ENCODE measurements around the gene DOCK3.
"Not testable (repeated sequence)": the region's sequence is repeated elsewhere in the genome, so short reads cannot be mapped to it uniquely, and the experiment has no call there.

Gene DOCK3

DNA sequence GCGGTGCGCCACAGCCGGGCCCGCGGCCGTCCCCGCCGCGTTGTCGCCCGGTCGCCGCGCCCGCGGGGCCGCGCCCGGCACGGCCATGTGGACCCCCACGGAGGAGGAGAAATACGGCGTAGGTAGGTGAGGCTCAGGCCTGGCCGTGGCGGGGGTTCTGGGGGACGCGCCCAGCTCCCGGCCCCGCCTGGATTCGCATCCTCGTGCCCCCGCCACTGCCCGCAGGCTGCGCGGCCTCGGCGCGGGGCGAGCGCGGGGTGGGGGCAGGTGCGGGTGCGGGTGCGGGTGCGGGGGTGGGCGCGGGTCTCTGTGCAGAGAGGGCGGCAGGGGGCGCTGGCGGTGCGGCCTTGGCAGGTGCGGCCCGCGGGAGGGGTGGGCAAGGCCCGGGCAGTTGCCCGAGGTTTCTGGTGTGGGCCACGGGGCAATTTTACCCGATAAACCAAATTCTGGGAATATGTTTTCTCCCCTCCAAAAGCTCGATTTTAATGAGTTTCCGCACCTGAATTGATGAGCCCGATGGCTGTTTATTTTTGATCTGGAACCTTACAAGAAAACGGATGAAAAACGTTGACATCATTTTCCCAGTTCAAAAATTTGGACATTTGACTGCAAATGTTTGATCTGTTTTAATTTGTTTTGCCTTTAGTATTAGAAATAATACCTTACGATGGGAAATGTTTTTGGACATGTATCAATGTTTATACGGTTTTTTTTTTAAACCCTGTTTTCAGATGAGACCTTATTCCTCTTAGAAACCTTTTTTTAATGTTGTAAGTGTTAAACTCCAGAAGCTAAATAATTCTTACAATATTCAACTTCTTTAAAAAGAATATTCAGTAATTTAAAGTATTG lies 678 bp downstream of the DOCK3 start:
- WGBS (ENCODE audit: extremely low coverage, insufficient coverage, low lambda C conversion rate) = no CpG with 5 or more reads among the region's 65 CpGs
- peak overlapping the region; percentile 52 for H3K18ac ChIP-seq (ENCODE audit: low read length)
- no peak overlapping the region for H2BK15ac ChIP-seq (replicated peaks; ENCODE audit: low read depth)
- peak; percentile 36 for DNase-seq
- peak overlapping the region; percentile 75 for H3K4me2 ChIP-seq (ENCODE audit: low read length)
- H3K4me1 ChIP-seq (ENCODE audit: control insufficient read depth, low read depth, low read length) = no peaks in the 10 kb centered on the region
- no peak overlapping the region for H2BK120ac ChIP-seq (ENCODE audit: low read depth, low read length)
- H3K79me2 ChIP-seq (ENCODE audit: control insufficient read depth, insufficient read depth, low read length) = no peaks in the 10 kb centered on the region
- peak overlapping the region; percentile 63 for H3K4ac ChIP-seq (ENCODE audit: low read depth, low read length)
- no peaks in the 10 kb centered on the region for H3K27me3 ChIP-seq (ENCODE audit: insufficient read depth, low read length, poor library complexity)
- peak overlapping the region; percentile 66 for H3K9ac ChIP-seq (ENCODE audit: low read length)
- H2AK5ac ChIP-seq (ENCODE audit: low read length) = no peak overlapping the region
- H3K79me1 ChIP-seq (ENCODE audit: low read length) = no peaks in the 10 kb centered on the region
- no peak overlapping the region for H2BK5ac ChIP-seq (ENCODE audit: low read length)
- peak overlapping the region; percentile 51 for H3K4me3 ChIP-seq (ENCODE audit: low read length)
- no peak overlapping the region for H4K5ac ChIP-seq (ENCODE audit: low read length)
- no peak overlapping the region for H3K23ac ChIP-seq (ENCODE audit: low read length)
- no peak overlapping the region for H4K8ac ChIP-seq (ENCODE audit: low read depth, low read length)
- no peaks in the 10 kb centered on the region for H3K36me3 ChIP-seq (ENCODE audit: control insufficient read depth, insufficient read depth, low read length)
- no peak overlapping the region for H3K27ac ChIP-seq (ENCODE audit: low read depth, low read length)
- H3K56ac ChIP-seq (ENCODE audit: low read length) = peak overlapping the region; percentile 87

DNA sequence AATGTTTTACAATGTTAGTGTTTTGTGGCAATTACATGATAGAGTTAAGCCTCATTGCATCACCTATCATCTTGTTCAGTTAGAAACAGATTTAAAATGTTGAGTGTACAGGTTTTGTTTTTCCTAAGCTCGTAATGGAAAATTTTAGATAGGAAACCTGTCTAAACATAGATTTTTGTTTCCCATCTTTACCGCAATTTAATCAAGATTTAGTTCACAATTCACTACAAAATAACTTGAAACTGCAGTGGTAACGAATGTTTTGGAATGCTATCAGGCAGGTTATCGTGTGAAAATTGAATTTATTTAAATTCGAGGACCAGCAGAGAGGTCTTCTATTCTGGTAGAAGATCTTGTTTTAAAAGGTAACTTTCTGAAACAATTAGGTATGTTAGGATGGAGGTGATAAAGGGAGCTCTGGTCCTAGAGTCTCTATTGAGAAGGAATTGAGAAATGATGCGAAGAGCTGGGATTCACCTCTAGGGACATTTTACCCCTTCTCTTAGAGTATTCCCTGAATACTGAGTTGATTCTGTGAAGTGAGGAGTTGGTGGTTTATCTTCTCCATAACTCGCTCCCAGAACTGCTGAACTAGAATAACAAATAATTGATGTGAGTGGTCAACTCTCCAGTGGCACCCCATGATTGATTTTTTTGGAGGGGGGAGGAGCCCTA lies 1.4 kb downstream of the DOCK3 start:
- H3K23ac ChIP-seq (ENCODE audit: low read length) = no peak overlapping the region
- no peak overlapping the region for H3K56ac ChIP-seq (ENCODE audit: low read length)
- H2AK5ac ChIP-seq (ENCODE audit: low read length) = no peak overlapping the region
- H3K4me1 ChIP-seq (ENCODE audit: control insufficient read depth, low read depth, low read length) = no peaks in the 10 kb centered on the region
- no peaks in the 10 kb centered on the region for H3K79me1 ChIP-seq (ENCODE audit: low read length)
- H2BK120ac ChIP-seq (ENCODE audit: low read depth, low read length) = no peak overlapping the region
- H4K5ac ChIP-seq (ENCODE audit: low read length) = no peak overlapping the region
- H2BK15ac ChIP-seq (replicated peaks; ENCODE audit: low read depth) = no peak overlapping the region
- no peak overlapping the region for H3K4me2 ChIP-seq (ENCODE audit: low read length)
- no peak for DNase-seq
- no peak overlapping the region for H4K8ac ChIP-seq (ENCODE audit: low read depth, low read length)
- no peak overlapping the region for H3K9ac ChIP-seq (ENCODE audit: low read length)
- no peak overlapping the region for H3K27ac ChIP-seq (ENCODE audit: low read depth, low read length)
- H3K4me3 ChIP-seq (ENCODE audit: low read length) = no peak overlapping the region
- H3K27me3 ChIP-seq (ENCODE audit: insufficient read depth, low read length, poor library complexity) = no peaks in the 10 kb centered on the region
- no peaks in the 10 kb centered on the region for H3K79me2 ChIP-seq (ENCODE audit: control insufficient read depth, insufficient read depth, low read length)
- H3K4ac ChIP-seq (ENCODE audit: low read depth, low read length) = no peak overlapping the region
- no CpG with 5 or more reads among the region's 7 CpGs for WGBS (ENCODE audit: extremely low coverage, insufficient coverage, low lambda C conversion rate)
- H2BK5ac ChIP-seq (ENCODE audit: low read length) = no peak overlapping the region
- H3K18ac ChIP-seq (ENCODE audit: low read length) = no peak overlapping the region
- H3K36me3 ChIP-seq (ENCODE audit: control insufficient read depth, insufficient read depth, low read length) = no peaks in the 10 kb centered on the region

DNA sequence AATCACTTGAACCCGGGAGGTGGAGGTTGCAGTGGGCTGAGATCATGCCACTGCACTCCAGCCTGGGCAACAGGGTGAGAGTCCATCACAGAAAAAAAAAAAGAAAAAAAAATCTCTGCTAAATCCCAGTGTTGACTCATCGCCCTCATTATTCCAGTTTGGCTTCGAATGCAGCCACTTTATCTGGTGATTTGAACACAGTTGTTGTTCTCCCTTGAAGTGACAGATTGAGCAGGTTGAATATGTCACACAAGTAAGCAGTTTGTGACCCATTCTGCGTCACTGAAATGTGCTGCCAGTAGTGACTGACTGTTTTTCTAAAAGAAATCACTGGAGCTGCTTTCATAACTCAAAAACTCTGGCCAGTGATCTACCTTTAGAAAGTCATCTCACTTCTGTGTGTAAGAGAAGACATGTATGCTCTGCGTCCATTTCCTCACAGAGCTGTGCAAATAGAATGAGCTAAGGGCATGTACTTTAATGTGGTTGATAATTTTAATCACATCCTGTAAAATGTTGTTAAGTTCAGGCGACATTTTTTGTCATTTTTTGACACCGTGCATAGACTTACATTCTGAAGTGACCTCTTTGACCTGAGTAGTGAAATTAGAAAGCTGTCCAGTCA lies 12.5 kb downstream of the DOCK3 start:
- Histone ChIP-seq H3K79me2 (ENCODE audit: control insufficient read depth, insufficient read depth, low read length) (no peaks in the 10 kb centered on the region), H3K27ac (ENCODE audit: low read depth, low read length) (no peak overlapping the region), H3K27me3 (ENCODE audit: insufficient read depth, low read length, poor library complexity) (no peaks in the 10 kb centered on the region), H3K79me1 (ENCODE audit: low read length) (no peaks in the 10 kb centered on the region), H3K4me1 (ENCODE audit: control insufficient read depth, low read depth, low read length) (no peaks in the 10 kb centered on the region), H3K4ac (ENCODE audit: low read depth, low read length) (no peak overlapping the region), H2BK120ac (ENCODE audit: low read depth, low read length) (no peak overlapping the region), H3K56ac (ENCODE audit: low read length) (no peak overlapping the region), H2BK15ac (replicated peaks; ENCODE audit: low read depth) (no peak overlapping the region), H3K4me3 (ENCODE audit: low read length) (no peak overlapping the region), H4K5ac (ENCODE audit: low read length) (no peak overlapping the region), H3K4me2 (ENCODE audit: low read length) (no peak overlapping the region), H3K9ac (ENCODE audit: low read length) (no peak overlapping the region), H2BK5ac (ENCODE audit: low read length) (no peak overlapping the region), H2AK5ac (ENCODE audit: low read length) (no peak overlapping the region), H3K23ac (ENCODE audit: low read length) (no peak overlapping the region), H3K36me3 (ENCODE audit: control insufficient read depth, insufficient read depth, low read length) (no peaks in the 10 kb centered on the region), H3K18ac (ENCODE audit: low read length) (no peak overlapping the region), H4K8ac (ENCODE audit: low read depth, low read length) (no peak overlapping the region)
- no peak for DNase-seq
- no CpG with 5 or more reads among the region's 7 CpGs for WGBS (ENCODE audit: extremely low coverage, insufficient coverage, low lambda C conversion rate)

DNA sequence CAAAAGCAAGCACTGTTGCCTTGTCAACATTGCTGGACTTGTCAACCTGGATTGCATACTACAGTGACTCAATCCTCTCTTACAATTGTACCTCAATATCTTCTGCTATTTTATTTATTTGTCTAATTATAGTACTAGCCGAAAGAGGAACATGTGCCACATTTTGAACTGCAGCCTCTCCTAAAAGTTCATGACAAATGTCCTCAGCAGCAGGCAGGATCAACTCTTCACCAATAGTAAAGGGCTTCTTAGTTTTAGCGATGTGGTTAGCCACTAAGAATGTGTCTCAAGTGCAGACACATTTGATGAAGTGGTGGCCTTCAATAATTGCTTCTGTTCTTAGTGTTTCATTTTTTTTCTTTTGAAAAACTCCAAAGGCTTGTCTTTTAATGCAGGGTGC lies 13.2 kb downstream of the DOCK3 start:
- H2BK120ac ChIP-seq (ENCODE audit: low read depth, low read length) = no peak overlapping the region
- no peak overlapping the region for H3K18ac ChIP-seq (ENCODE audit: low read length)
- H2BK5ac ChIP-seq (ENCODE audit: low read length) = no peak overlapping the region
- H3K27ac ChIP-seq (ENCODE audit: low read depth, low read length) = no peak overlapping the region
- no peak overlapping the region for H2AK5ac ChIP-seq (ENCODE audit: low read length)
- no peak overlapping the region for H3K4me2 ChIP-seq (ENCODE audit: low read length)
- no CpG with 5 or more reads among the region's 2 CpGs for WGBS (ENCODE audit: extremely low coverage, insufficient coverage, low lambda C conversion rate)
- H3K23ac ChIP-seq (ENCODE audit: low read length) = no peak overlapping the region
- no peak overlapping the region for H3K4ac ChIP-seq (ENCODE audit: low read depth, low read length)
- no peak overlapping the region for H3K4me3 ChIP-seq (ENCODE audit: low read length)
- H4K8ac ChIP-seq (ENCODE audit: low read depth, low read length) = no peak overlapping the region
- H3K36me3 ChIP-seq (ENCODE audit: control insufficient read depth, insufficient read depth, low read length) = no peaks in the 10 kb centered on the region
- no peaks in the 10 kb centered on the region for H3K79me2 ChIP-seq (ENCODE audit: control insufficient read depth, insufficient read depth, low read length)
- H3K4me1 ChIP-seq (ENCODE audit: control insufficient read depth, low read depth, low read length) = no peaks in the 10 kb centered on the region
- no peaks in the 10 kb centered on the region for H3K79me1 ChIP-seq (ENCODE audit: low read length)
- H4K5ac ChIP-seq (ENCODE audit: low read length) = no peak overlapping the region
- DNase-seq = no peak
- no peak overlapping the region for H2BK15ac ChIP-seq (replicated peaks; ENCODE audit: low read depth)
- H3K9ac ChIP-seq (ENCODE audit: low read length) = no peak overlapping the region
- no peaks in the 10 kb centered on the region for H3K27me3 ChIP-seq (ENCODE audit: insufficient read depth, low read length, poor library complexity)
- no peak overlapping the region for H3K56ac ChIP-seq (ENCODE audit: low read length)

DNA sequence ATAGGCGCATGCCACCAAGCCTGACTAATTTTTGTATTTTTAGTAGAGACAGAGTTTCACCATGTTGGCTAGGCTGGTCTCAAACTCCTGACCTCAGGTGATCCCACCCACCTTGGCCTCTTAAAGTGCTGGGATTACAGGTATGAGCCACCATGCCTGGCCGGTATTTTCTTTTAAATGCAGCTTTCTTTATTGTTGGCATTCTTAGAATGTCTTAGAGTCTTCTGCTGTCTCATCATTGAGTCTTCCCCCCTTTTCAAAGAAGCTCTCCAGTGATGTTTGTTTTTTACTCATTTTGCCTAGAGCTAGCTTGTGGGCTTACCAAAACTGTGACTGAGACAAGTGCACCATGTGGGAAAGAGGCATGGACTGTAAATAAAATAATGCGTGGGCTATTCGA lies 13.9 kb downstream of the DOCK3 start:
- H3K4me2 ChIP-seq (ENCODE audit: low read length); H3K4me1 ChIP-seq (ENCODE audit: control insufficient read depth, low read depth, low read length); H3K9ac ChIP-seq (ENCODE audit: low read length); H4K8ac ChIP-seq (ENCODE audit: low read depth, low read length); H3K36me3 ChIP-seq (ENCODE audit: control insufficient read depth, insufficient read depth, low read length); H3K79me2 ChIP-seq (ENCODE audit: control insufficient read depth, insufficient read depth, low read length); H2BK5ac ChIP-seq (ENCODE audit: low read length); H2BK15ac ChIP-seq (replicated peaks; ENCODE audit: low read depth); H3K79me1 ChIP-seq (ENCODE audit: low read length); H2BK120ac ChIP-seq (ENCODE audit: low read depth, low read length); H3K4ac ChIP-seq (ENCODE audit: low read depth, low read length); H4K5ac ChIP-seq (ENCODE audit: low read length); H3K18ac ChIP-seq (ENCODE audit: low read length); H3K56ac ChIP-seq (ENCODE audit: low read length); H3K23ac ChIP-seq (ENCODE audit: low read length); H3K27ac ChIP-seq (ENCODE audit: low read depth, low read length); H3K27me3 ChIP-seq (ENCODE audit: insufficient read depth, low read length, poor library complexity); H2AK5ac ChIP-seq (ENCODE audit: low read length); H3K4me3 ChIP-seq (ENCODE audit: low read length): not testable (repeated sequence)
- DNase-seq = peak; percentile 68
- no CpG with 5 or more reads among the region's 4 CpGs for WGBS (ENCODE audit: extremely low coverage, insufficient coverage, low lambda C conversion rate)

Data from mesendoderm (in vitro differentiated cells).